DMS153 treated with DMSO at 0.1 percent for 48 hours (cell line): ENCODE measurements around the gene IKBKG.
"Not testable (repeated sequence)": the region's sequence is repeated elsewhere in the genome, so short reads cannot be mapped to it uniquely, and the experiment has no call there.

Source experiments
- DNase-seq: peaks from one replicate; lab custom pipeline; 2025; ENCODE audit not compliant: unreplicated experiment; lab: John Stamatoyannopoulos, UW

The IKBKG gene, protein sequence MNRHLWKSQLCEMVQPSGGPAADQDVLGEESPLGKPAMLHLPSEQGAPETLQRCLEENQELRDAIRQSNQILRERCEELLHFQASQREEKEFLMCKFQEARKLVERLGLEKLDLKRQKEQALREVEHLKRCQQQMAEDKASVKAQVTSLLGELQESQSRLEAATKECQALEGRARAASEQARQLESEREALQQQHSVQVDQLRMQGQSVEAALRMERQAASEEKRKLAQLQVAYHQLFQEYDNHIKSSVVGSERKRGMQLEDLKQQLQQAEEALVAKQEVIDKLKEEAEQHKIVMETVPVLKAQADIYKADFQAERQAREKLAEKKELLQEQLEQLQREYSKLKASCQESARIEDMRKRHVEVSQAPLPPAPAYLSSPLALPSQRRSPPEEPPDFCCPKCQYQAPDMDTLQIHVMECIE

DNA sequence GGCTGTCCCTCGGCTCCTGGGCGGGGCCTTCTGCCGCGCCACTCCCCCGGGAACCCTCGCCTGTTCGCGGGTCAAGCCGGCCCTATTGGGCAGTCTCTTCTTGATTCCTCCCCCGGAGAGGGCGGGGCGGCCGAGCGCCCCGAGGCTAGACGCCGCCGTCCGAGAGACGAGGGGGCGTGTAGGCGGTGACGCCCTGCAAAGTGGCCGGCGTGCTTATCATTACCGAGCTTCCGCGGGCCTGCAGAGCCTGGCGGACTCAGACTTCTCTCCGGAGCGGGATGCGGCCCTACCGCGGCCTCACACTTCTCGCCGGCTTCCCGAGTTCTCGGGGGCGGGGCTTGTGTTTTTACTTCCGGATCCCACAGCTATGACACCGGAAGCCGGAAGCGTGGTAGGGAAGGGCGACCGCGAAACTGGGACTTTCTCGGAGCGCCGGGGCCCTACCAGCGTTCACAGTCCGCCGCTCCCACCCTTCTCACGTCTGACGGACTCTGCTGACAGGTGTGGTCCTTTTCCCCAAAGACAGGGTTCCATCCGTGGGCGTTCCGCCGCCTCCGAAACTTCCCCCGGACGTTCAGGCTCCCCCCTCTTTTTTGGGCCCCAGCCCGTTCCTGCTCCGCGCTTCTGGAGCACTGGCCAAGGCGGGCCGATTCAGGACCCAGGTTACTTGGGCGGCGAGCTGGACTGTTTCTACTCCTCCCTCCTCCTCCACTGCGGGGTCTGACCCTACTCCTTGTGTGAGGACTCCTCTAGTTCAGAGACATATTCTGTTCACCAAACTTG, at the start of gene IKBKG:
TSS of gene IKBKG (plus strand) at position 376 of the 783 bp plus-strand sequence. CDS start 4,383 bp downstream, outside the sequence.
- peak; percentile 88 for DNase-seq

DNA sequence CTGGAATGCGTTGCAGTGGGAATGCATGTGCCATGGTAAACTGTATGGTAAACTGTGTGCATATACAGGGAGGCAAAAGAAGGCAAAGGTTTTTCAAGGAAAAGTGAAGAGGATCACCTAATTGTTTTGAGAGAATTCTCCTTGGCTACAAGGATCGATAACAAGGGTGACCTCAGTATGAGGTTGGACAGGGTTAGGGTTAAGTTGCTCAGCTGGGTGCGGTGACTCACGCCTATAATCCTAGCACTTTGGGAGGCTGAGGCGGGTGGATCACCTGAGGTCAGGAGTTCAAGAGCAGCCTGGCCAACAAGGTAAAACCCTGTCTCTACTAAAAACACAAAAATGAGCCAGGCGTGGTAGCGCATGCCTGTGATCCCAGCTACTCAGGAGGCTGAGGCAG, 46.0 kb upstream of the IKBKG start:
- not testable (repeated sequence) for DNase-seq

DNA sequence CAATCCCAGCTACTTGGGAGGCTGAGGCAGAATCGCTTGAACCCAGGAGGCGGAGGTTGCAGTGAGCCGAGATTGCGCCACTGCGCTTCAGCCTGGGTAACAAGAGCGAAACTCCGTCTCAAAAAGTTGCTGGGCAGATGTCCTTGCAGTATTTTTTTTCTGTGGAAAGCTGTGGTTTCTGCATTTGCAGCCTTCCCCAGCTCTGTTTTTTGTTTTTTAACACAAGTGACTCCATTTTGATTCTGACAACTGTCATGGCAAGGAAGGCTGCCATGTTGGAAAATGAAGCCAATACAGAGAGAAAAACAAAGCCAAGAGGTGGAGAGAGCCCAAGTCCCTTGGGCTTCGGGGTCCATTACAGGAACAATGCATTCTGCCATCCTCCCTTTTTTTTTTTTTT, 45.3 kb upstream of the IKBKG start:
- no peak for DNase-seq

DNA sequence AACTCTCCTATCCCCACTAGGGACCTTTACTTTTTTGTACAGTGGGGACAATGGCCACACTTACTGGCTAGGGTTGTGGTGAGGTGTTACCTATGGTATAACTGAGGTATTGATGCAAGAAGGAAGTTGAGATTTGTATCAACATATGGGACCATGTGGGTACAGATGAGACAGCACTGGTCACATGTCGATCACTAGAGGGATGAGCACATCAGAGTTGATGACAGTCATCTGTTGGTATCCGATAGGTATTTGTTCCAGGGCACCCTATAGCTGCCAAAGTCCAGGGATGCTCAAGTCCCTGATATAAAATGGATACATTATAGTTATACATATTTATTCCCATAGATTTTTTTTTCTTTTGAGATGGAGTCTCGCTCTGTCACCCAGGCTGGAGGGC, 44.4 kb upstream of the IKBKG start:
- no peak for DNase-seq

DNA sequence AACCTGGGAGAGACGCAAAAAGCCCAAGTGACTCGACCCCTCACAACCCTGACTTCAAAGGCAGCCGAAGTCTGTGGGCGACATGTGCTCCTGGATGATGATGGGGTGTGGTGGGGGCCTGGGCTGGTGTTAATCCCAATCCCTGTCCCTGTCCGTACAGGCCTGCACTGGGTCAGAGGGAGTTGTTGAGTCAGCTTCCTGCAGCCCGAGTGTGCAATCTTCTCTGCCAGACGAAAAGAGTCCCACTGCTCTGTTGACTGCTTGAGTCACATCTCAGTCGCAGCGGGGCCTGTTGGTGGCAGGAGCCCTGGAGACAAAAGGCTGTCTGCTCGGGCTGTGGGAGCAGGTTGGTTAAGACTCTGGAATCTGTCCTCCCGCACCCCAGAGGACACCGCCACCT, 41.7 kb upstream of the IKBKG start:
- DNase-seq: no peak

DNA sequence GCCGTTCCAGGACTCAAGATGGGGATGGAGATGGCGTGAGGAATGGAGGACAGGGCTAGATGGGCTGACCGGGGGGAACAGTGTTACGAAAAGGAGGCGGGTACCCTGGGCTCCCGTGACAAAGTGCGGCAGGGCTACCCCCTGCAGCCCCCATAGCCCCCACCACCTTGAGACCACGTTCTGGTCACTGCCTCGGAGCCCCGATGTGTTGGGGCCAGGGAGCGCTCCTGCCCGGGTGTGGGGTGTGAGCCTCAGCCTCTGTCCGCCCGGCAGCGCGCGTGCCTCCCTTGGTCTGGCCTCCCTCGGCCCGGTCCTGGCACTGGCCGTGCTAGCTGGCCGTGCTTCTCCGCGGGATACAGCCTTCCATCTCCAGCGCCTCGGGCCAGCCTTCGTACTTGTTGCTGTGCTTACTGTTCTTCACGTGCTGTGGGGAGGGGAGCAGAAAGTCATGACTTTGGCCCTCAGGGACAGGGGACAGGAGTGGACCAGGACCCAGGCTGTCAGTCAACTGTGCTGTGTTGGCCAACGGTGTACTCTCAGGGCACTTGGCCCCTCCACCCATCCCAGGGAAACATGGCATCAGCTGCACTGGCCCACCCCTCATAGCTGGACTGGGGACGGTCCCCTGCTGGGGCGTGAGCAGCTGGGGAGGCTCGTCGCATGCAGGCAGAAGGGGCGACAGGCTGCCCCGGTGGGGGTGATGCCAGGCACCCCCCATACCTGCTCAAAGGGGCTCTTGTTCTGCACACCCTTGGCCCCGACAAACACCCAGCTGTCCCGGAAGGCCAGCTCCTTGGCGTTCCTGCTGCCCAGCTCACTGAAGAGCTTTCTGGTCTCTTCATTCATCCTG, 40.7 kb upstream of the IKBKG start:
- no peak for DNase-seq

DNA sequence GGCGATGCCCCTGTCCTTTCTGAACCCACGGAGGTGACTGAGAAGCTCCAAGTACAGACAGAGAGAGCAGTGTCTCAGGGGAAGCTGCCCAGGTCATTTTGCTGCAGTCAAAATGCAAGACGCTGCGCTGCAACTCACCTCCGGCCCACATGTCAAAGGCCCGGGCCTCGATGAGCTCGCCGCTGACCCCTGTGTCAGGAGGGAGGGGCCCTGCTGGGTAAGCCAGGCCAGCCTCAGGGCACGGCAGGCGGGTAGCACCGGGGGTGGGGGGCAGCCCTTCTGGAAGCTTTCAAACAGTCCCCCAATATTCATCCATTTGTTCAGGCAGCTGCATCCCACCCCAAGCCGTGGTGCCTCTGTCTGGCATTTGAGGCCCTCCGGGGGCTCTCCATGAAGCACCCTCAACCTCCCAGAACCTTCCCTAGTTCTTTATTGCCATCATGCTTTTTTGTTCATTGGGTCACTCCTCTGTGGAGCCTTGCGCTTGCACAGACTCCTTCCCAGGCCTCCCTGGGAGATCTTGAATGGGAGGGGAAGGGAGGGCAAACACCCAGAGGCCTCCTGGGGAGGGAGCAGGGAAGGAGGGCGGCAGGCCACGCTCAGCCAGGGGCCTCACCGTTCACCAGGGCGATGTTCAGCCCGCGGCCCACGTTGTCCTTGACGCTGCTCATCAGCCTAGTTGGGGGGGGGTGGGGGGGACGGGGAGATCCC, 39.6 kb upstream of the IKBKG start:
- no peak for DNase-seq

DNA sequence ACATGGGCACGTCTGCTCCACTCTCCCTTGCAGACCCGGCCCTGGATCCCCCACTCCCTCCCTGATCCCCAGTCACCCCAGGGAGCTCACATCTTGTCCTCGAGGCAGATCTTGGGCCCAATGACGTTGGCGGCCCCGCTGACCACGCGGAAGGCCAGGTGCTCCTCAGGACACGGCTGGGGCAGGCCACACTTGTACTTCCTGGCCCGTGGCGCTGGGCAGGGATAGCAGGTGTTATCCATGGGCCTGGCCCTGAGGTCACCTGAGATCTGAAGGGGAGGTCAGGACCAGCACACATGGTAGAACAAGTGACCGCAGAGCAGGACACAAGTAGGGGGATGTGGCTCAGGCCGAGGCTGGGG, 39.1 kb upstream of the IKBKG start:
- DNase-seq: no peak

DNA sequence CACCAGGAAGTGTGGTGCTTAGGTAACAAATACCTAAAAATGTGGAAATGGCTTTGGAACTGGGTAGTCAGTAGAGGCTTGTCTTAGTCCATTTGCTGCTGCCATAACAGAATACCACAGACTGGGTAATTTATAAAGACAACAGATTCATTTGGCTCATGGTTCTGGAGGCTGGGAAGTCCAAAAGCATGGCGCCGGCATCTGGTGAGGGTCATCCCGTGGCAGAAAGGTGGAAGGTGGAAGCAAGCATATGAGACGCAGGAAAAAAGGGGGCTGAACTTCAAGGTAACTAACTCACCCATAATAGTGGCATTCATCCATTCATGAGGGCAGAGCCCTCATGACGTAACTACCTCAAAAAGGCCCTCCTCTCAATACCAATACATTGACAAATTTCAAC, 38.0 kb upstream of the IKBKG start:
- no peak for DNase-seq

DNA sequence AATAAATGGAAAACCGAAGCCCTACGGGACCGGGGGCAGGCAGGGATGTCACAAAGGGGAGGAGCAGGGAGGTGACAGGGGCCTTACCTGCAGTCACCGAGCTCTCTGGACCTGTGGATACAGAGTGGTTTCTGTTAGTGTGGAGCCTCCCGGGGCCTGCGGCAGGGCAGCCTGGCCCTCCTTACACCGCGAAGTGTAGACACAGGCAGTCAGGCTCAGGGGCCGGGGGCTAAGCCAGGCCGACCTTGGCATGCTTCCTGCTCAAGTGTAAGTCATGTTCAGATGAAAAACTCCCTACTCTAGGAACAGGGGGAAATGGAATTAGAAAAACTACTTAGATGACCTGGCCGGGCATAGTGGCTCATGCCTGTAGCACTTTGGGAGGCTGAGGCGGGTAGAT, 35.7 kb upstream of the IKBKG start:
- no peak for DNase-seq

DNA sequence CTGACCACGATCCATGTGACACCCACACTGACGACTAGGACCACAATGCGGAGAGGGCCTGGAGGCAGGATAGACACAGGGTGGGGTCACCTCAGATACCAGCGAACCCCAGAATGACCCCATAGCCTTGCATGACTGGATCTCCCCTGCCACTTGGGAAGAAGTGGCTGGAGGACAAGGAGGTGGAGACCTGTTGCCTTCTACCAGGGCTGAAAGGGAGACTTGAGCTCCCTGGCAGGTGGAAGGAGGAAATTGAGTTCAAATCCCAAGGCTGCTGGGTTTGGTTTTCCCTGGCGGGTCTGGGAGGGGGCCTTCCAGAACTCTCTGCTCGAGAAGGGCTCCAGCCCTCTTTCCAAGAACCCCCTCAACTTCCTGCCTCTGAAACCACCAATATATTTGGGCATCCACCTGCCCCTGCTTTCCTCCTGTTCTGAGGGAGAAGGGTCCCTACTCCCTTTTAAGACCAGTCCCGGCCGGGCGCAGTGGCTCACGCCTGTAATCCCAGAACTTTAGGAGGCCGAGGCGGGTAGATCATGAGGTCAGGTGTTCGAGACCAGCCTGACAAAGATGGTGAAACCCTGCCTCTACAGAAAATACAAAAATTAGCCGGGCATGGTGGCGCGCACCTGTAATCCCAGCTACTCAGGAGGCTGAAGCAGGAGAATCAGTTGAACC, 34.4 kb upstream of the IKBKG start:
- no peak for DNase-seq

DNA sequence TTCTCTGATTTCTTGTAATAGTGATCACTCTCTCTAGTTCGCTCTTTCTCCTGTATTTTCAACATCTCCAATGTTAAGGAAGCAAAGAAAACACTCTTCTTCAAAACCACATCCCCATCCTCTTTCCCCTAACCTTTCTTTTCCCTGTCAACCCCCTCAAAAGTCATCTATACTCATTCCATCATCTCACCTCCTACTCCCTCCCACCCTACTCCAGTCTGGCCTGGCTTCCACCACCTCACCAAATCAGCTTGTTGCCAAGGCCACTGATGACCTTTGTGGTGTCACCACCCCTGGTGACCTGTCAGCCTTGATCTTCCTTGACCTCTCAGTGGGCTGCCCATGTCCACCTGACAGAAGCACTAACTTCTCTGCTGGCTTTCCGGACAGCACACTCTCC, 33.7 kb upstream of the IKBKG start:
- DNase-seq: no peak

DNA sequence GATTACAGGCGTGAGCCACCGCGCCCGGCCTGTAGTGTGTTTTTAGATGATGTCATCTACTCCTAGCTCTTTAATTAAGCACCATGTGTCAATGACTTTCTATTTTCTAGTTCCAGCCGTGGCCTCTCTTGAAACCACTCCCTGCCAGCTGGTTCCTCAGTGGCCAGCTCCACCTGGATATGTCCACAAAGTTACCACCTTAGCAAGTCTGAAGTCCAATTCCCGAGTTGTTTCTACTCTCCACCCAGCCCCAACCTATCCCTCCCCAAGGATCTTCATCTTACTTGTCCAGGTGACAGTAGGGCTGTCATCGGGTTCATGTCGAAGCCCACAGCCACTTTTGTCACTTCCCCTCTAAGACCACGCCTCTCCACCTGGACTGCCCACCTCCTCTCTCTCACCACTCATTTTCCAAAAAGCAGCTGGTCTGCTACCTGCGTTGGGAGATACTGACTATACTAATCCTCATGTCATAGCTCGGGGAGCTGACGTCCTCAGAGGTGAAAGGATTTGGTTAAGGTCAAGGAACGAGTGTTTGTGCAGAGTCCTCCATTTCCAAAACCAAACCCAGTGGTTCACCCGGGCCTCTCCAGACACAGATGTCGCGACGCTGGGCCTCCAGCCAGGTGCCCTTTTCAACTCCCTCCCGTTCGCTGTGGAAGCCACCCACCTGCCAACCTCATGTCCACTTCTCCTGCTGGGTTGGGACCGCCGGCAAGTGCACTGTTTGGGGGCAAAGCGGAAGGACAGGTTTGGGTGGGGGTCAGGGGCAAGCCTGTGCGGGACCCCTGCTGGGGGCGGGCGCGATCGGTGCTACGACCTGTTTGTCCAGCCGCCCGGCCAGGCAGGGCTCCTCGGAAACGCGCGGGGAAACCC, 32.1 kb upstream of the IKBKG start:
- DNase-seq: no peak

DNA sequence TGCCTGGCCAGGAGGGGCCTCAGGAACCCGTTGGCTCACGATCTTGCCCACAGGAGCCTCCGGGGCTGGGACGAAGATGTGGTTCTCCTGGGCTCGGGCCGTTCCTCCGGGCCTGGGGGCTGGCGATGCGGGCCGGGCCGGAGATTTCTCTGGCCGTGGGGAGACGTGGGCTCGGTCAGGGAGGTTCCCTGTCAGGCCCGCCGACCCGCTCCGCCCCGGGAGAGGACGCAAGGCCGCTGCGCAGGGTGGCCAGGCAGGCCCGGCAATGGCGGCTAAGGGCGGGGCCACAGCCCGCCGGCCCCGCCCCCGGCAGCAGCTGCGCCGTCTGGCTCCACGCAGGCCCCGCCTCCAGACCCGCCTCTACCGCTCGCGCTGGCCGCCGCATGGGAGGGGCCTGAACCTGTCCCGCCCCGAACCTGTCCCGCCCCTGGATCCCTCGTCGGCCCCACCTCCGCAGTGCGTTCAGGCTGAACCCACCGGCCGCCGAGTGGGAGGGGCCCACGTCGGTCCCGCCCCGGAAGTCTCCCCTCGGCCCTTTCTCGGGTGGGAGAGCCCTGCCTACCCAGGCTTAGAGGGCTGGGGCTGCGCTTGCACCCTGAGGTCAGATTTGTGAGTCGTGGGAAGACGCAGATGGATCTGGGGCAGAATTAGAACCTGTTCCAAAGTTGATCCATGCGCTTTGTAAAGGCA, 31.3 kb upstream of the IKBKG start, which contains the start of gene FAM3A:
TSS of gene FAM3A (minus strand) at position 267 of the 690 bp plus-strand sequence. CDS start 460 bp downstream, outside the sequence.
- peak; percentile 81 for DNase-seq

DNA sequence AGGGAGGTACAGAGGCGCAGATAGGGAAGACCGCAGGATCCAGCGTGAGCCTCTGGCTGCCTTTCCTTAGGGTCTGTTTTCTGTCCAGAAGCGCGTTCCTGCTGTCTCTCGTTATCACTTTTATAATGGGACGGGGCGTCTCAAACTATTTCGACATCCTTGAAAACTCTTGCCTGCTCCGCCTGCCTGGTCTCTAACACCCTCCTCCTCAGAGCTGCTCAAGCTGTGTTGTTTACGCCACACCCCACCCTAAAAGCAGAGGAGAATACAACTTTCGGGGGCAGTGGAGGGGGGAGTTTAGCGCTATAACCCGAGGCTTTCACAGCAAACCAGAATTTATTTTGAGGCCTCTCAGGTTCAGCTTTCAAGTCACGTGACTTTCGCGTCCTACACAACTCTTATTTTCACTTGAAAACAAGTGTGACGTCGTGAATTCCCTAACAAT, 30.7 kb upstream of the IKBKG start:
- DNase-seq: peak; percentile 63

DNA sequence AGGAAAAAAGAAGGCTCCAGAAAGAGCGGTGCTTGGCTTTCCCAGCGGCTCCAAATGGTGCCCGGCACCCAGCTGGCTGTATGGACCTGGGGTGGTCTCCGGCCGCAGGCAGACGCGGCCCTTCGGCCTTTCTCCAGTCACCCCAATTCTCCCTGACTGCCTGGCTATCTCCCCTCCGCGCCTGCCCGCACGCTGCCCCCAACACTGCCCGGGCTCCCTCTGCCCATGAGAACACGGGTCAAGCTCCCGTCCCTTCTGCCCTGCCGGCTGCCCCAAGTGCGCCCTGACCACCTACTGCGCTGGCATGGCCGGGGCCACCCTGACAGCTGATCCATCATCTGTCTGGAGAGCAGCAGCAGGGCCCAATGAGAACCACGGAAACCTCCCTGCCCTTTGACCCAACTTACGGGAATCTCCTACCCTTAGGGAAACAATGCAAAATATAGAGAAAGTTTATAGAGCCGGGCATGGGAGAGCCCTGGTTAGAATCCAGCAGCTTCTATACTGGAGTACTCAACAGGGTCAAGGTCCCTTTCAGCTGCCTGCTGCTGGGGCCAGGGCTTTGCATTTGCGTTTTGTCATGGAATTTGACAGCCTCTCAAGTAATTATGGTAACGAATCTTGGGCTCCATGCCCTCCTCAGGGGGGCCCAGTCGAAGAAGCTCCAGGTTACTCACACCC, 30.2 kb upstream of the IKBKG start:
- DNase-seq: no peak

DNA sequence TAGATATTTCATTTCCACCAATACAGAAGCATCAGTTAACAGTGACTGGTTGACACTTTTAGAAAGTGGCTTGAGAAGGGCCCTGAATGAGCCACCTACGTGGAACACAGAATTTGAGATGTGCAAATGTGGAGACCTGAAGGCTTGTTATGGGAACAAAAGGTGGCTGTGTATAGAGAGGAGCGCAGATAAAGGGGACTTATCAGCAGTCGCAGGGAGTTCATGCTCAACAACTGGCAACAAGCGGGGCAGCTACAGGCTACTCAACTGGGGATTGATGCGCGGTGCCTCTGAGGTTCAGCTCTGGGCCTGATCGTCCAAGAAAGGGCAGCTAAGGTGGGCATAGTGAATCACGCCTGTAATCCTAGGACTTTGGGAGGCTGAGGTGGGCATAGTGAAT, 28.0 kb upstream of the IKBKG start:
- no peak for DNase-seq
